IPS-NIHi11 (cell line): Measurements from ENCODE around the gene OXSM.

Experiments used
- DNase-seq: peaks from one replicate; pipeline ENCODE4 v3.0.0; 2012; ENCODE audit warnings: mixed read lengths, low spot score

OXSM gene

GRCh38 chr3:25804676-25805075, 14.8 kb downstream of the OXSM start:
- no peak for DNase-seq

- no peak for DNase-seq
These were observed 22.8 kb downstream of the OXSM start for GRCh38 chr3:25812644-25813043.

- DNase-seq: no peak
These were observed 27.2 kb downstream of the OXSM start for GRCh38 chr3:25817107-25817506.

DNA sequence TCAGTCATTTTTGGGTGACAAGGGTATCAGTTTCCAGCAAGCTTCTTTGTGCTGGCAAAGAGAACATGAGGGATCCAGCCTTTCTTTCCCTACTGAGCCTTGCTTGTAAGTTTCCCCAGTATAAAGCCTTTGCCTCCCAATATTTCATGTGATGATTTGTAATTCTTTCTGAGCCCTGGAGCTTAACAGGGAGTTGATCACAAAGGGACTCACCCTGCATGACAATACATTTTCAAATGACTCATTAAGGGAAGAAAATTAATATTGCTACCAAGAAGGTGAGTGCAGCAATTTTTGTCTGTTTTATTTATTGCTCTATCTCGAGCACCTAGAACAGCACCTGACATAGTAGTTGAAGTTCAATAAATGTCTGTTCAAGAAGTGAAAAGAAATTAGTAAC, 27.7 kb downstream of the OXSM start:
- DNase-seq: no peak

DNA sequence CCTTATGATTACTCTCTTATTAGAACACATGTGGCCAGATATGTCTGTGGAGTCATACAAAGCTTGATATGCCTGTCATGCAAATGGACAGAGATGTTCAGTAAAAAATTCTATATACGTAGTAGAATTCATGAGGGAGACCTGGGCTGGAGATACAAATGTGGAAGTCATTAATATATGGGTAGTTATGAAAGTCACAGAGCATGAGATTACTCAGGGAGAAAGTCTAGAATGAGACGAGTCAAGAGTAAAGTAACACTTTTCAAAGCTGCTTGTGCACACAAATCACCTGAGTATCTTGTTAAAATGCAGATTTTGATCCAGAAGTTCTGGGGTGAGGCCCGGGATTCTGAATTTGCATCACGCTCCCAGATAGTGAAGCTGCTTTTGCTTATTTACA, 28.4 kb downstream of the OXSM start:
- no peak for DNase-seq

GRCh38 chr3:25820366-25820765, 30.5 kb downstream of the OXSM start:
- DNase-seq: peak; percentile 56

DNA sequence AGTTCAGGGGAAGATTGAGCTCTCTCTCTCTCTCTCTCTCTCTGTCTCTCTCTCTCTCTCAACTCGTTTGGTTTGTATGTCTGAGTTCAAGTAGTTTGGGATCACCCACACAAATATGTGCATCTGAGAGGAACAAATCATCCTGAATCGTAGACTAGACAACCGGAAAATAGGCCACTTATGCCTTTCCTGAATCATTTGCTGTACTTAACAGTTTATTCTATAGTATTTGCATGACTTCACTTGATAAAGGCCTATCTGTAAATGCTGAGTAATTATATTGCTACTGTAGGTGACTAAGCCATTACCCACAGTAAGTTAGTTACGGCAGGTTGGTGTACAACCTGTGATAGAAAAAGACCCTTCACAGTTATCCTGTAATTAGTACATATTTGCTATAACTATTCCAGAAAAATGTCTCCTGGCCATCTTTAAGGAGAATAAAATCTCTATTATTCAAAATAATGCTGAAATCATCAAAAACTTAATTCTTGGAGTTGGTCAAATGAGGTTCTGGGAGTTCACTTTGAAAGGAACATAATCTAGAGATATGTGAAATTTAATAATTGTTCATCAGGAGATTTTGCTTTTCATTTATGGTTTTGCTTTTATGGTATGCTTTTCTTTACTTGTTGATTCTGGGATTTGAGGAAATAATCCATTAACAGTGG, 31.1 kb downstream of the OXSM start:
- DNase-seq: no peak

- no peak for DNase-seq
These were observed 32.1 kb downstream of the OXSM start for GRCh38 chr3:25821746-25822573.

DNA sequence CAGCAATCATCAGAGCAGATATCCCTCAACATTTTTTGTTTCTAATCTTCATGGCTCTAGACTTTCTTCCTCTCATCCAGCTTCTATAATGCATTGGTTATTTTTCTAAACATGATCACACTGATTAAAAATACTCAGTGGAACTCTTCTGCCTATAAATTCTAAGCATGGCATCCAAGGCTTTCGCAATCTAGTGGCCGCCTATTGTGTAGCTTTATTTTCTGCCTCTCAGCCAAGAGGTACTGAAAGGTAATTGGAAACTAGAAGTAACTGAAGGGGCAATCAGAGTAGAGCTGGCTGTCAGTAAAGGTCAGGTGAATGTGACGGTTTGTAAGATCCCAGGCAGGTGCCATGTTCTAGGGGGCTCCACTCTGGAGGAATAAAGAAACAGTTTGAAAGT, 33.4 kb downstream of the OXSM start:
- no peak for DNase-seq

DNA sequence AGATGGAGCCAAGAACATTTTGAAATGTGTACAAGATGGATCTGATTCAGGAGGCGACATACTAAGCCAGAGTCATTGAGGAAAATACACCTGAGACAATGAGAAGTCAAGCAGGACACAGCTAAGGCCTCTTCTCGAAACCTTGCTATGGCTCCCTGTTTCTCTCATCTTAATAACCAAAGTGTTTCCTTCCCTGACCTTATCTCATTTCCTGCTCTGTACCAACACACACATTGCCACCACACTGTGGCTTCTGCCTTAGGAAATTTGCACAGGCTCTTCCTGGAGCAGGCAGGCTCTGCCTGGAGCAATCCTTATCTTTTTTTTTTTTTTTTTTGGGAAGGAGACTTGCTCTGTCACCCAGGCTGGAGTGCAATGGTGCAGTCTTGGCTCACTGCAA, 36.6 kb downstream of the OXSM start:
- DNase-seq: no peak

GRCh38 chr3:25830373-25831280, 40.7 kb downstream of the OXSM start:
- no peak for DNase-seq

GRCh38 chr3:25831578-25831977, 41.7 kb downstream of the OXSM start:
- peak; percentile 15 for DNase-seq

- no peak for DNase-seq
These were observed 44.5 kb downstream of the OXSM start for GRCh38 chr3:25834346-25834745.

DNA sequence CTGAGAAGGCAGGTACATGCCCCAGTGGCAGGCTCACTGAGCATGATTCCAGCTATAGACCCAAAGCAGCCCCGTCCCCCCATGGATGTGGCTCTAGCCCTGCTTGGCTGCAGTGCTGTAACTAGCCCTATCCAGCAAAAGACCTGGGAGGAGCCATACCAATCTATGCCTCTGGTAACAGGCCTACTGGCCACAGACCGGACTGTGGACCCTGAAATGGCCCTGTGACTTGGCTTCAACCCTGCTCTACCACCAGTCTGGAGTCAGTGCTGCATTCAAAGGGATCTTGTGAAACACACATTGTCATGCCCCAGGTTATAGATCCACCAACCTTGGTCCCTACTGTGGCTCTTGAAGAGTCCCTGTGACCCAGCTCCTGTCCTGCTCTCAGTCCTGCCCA, 46.7 kb downstream of the OXSM start:
- DNase-seq: no peak

DNA sequence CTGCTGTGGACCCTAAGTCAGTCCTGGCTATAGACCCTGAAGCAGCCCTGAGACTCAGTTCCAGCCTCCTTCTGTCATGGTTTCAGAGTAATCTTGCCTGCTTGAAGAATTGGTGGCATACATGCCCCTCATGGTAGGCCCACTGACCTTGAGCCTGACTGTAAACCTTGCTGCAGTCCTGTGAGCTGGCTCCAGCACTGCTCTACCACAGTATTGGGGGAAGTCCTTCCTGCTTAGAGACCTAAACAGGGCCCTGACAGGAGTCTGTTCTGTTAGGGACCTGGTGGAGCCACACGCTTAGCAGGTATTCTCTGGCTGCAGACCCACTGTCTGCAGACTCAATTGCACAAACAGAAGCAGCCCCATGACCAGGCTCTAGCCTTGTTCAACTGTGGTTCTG, 47.1 kb downstream of the OXSM start:
- DNase-seq: no peak

- DNase-seq: no peak
These were observed 50.2 kb downstream of the OXSM start for GRCh38 chr3:25840099-25840498.

DNA sequence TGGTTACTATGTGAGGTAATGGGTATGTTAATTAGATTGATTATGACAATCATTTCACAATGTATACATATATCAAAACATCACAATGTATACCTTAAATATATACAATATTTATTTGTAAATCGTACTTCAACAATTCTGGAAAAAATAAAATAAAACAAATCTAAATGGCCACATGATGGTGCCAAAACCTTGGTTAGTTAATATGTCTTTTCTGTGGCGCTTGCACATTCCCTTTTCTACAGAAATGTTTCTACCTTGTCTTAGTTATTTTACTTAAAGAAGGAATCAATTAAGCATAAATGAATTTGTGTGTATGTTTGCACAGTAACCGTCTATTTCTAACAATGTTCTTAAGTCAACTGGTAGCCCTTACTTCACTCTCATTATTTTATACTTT, 53.4 kb downstream of the OXSM start:
- DNase-seq: no peak
